ENCODE measurements around the gene SEMA6B.

DNA sequence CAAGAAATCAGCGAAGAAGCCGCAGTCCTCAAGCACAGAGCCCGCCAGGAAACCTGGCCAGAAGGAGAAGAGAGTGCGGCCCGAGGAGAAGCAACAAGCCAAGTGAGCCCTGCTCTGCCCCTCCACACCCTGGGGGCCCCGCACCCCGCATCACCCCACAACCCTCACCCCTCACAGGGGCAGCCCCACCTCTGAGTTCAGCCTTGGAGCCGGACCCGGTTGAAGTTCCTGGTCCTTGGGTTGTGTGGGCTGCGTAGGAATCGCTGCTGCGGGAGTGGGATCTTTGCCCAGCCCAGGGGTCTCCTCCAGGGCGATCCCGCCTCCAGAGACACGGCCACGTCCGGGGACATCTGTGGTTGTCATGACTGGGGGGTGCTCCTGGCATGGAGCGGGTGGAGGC is 63.2 kb downstream of the SEMA6B start:
- TF ChIP-seq, protein P1, sequence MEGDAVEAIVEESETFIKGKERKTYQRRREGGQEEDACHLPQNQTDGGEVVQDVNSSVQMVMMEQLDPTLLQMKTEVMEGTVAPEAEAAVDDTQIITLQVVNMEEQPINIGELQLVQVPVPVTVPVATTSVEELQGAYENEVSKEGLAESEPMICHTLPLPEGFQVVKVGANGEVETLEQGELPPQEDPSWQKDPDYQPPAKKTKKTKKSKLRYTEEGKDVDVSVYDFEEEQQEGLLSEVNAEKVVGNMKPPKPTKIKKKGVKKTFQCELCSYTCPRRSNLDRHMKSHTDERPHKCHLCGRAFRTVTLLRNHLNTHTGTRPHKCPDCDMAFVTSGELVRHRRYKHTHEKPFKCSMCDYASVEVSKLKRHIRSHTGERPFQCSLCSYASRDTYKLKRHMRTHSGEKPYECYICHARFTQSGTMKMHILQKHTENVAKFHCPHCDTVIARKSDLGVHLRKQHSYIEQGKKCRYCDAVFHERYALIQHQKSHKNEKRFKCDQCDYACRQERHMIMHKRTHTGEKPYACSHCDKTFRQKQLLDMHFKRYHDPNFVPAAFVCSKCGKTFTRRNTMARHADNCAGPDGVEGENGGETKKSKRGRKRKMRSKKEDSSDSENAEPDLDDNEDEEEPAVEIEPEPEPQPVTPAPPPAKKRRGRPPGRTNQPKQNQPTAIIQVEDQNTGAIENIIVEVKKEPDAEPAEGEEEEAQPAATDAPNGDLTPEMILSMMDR (conservative IDR thresholded peaks at IDR 0.05), result no peak
- no peak for TF ChIP-seq ZFX (IDR thresholded peaks at IDR 0.05)
